Panc1 (cell line): ENCODE measurements around the gene CHCHD6. TPM values are rescaled to one million over a fixed set of nuclear protein-coding genes. Genes with fewer than 3 reads are reported as not detected.
A peak's percentile ranks its signal among the peaks of the same experiment; 100 is the strongest.

Source experiments
- ATAC-seq: fragments of 200-7000 bp; cut with Tn5 transposase; 2 replicates; pipeline ENCODE4 v1.9.1; 2020; ENCODE audit warnings: mild to moderate bottlenecking, moderate library complexity
- BruUV-seq: library from RNA; stranded (reverse); fragments of 400-500 nt; replicated peaks from 2 replicates; lab custom pipeline; 2021; lab: Mats Ljungman, UMichigan
- CTCF ChIA-PET: fragments of 300-600 bp; sonication (Branson Sonifier 250); formaldehyde crosslinking; loops from one replicate; lab custom pipeline; 2022; ENCODE audit warnings: antibody characterized with exemption; lab: Charles Lee
- POLR2A ChIA-PET: fragments of 300-600 bp; sonication (Branson Sonifier 250); formaldehyde crosslinking; loops from one replicate; lab custom pipeline; 2022; ENCODE audit warnings: antibody characterized with exemption; lab: Charles Lee
- DNase-seq: peaks from one replicate; pipeline ENCODE4 v3.0.0-alpha.2; 2010; ENCODE audit warnings: low read depth, low spot score
- H3K27ac ChIP-seq: 2 replicates; pipeline ENCODE4 v1.5.1; 2011; ENCODE audit warnings: mild to moderate bottlenecking, low read length, inconsistent platforms
- H3K27me3 ChIP-seq: fragments of 200-500 bp; sonication (Bioruptor generic); 2 replicates; pipeline ENCODE4 v1.6.0; 2014; ENCODE audit warnings: low read length, inconsistent platforms; ENCODE audit not compliant: control insufficient read depth, insufficient read depth
- H3K36me3 ChIP-seq: fragments of 200-500 bp; sonication (Bioruptor generic); 2 replicates; pipeline ENCODE4 v1.5.1; 2014; ENCODE audit warnings: inconsistent platforms, mild to moderate bottlenecking, low read length, moderate library complexity; ENCODE audit not compliant: control insufficient read depth, insufficient read depth
- H3K4me1 ChIP-seq: 2 replicates; pipeline ENCODE4 v1.5.1; 2011; ENCODE audit warnings: inconsistent platforms, mild to moderate bottlenecking, low read length, moderate library complexity; ENCODE audit not compliant: control insufficient read depth, insufficient read depth
- H3K4me3 ChIP-seq, 2 experiments: 2 replicates each; pipeline ENCODE4 v1.5.1; 2011 to 2012; ENCODE audit warnings: low read depth in 2 of 2, low read length in 2 of 2, mild to moderate bottlenecking in 2 of 2, inconsistent platforms in 1 of 2, moderate library complexity in 1 of 2
- H3K9me3 ChIP-seq: fragments of 200-500 bp; sonication (Bioruptor generic); 2 replicates; pipeline ENCODE4 v1.5.1; 2014; ENCODE audit warnings: low read depth, mild to moderate bottlenecking, inconsistent platforms, low read length, moderate library complexity; ENCODE audit not compliant: control insufficient read depth, insufficient read depth
- POLR2AphosphoS5 ChIP-seq: IDR thresholded peaks from 2 replicates; pipeline ENCODE4 v1.6.1; 2012; ENCODE audit warnings: mild to moderate bottlenecking, low read depth, low read length, moderate library complexity
- SIN3A ChIP-seq: IDR thresholded peaks from 2 replicates; pipeline ENCODE4 v1.6.1; 2012; ENCODE audit warnings: low read depth, mild to moderate bottlenecking, low read length, moderate library complexity, borderline replicate concordance; ENCODE audit not compliant: insufficient read depth
- TCF7L2 ChIP-seq: IDR thresholded peaks from 2 replicates; pipeline ENCODE4 v1.6.1; 2011; ENCODE audit warnings: mild to moderate bottlenecking, low read depth, low read length, inconsistent platforms
- in situ Hi-C: cut with HindIII; loops from 2 replicates; pipeline ENCODE4 v1.10.0; 2016; ENCODE audit warnings: low sequenced_read_pairs, low pct_unique_long_range_greater_than_20kb
- intact Hi-C: fragments of 100-400 bp; cut with micrococcal nuclease; formaldehyde crosslinking; loops from one replicate; pipeline ENCODE4 v1.10.0; 2022; ENCODE audit not compliant: unreplicated experiment
- total RNA-seq: library from RNA; stranded (reverse); gene quantifications from one replicate; pipeline ENCODE4 v1.2.1, GENCODE V29; 2021; ENCODE audit not compliant: unreplicated experiment
- TF ChIP-seq, protein P1 (sequence below), 2 experiments: IDR thresholded peaks; 2 replicates each; pipeline ENCODE4 v1.6.1; 2011 to 2012; ENCODE audit warnings: low read depth in 2 of 2, control low read depth in 1 of 2, low read length in 1 of 2, mild to moderate bottlenecking in 1 of 2, moderate library complexity in 1 of 2; ENCODE audit not compliant: insufficient read depth in 1 of 2
- TF ChIP-seq, protein P2 (sequence below): fragments of 450-650 bp; IDR thresholded peaks from 2 replicates; pipeline ENCODE4 v1.5.1; 2017; ENCODE audit warnings: mild to moderate bottlenecking

Gene CHCHD6
- total RNA-seq, 1 experiment from 2014 or later: 31.5 TPM

DNA sequence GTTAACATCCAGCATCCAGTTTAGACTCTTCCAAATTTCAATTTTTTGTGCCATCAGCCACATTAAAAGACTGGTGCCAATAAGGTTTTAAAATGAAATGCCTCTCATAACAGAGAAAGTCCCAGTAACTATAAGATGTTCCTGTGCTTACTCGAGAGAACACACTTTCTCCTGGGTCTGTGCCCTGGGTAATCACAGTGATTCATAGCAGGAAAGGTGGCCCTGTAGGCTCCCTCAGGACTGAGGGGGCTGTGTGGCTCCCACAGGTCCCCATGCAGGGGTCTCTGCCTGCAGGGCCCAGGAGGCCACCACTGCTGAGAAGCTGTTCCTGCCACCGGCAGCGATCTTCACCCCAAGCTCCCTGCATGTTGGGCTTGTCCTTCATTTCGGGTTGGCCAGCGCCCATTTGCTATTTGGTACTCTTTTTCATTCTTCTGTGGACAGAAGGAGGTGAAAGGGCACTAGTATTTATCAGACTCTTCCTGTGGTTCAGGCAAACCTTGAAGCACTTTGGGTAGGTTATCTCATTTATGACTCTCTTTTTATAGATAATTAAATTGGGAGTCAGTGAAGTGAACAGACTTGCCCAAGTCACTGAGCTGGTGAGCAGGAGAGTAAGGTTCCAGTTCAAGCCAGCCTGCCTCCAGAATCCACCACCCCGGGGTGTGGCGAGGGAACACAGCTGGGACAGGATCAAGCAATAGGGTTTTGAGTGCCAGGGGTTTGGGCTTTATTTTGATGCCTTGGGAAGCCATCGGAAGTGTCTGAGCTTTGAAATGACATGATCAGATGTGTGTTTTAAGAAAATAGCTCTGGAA, 234.7 kb downstream of the CHCHD6 start (continued):
- TF ChIP-seq SIN3A: no peak

DNA sequence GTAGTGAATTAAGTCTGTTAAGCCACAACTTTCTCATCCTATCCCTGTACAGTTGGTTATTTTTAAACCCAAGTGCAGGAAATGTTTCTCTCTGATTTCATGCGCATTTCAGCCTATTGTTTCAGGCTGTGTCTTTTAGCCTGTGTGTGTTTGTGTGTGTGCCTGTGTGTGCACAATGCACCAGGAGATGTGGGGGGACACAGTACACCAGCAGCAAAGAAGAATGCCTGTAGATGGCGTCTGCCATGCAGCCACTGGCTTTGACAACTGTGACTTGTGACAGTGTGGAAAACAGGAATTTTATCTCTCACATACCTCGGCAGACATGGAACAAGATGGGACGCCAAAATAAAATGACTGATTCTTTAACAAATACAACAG, 235.3 kb downstream of the CHCHD6 start:
- POLR2A ChIA-PET: no interaction called here
- no peaks in the 10 kb centered on the region for H3K9me3 ChIP-seq
- intact Hi-C loops (no loop called here), in situ Hi-C loops (no loop called here)
- ATAC-seq (0 out of 2 replicates have a peak, but pooled peaks have one; percentile 53), DNase-seq (no peak)
- no TSS peak for BruUV-seq
- H3K4me3 ChIP-seq: no peak overlapping the region
- CTCF ChIA-PET: no interaction called here
- no peaks in the 10 kb centered on the region for H3K36me3 ChIP-seq
- no peaks in the 10 kb centered on the region for H3K27me3 ChIP-seq
- TF ChIP-seq POLR2AphosphoS5 (no peak), SIN3A (no peak), TCF7L2 (no peak)
- TF ChIP-seq, protein P1, sequence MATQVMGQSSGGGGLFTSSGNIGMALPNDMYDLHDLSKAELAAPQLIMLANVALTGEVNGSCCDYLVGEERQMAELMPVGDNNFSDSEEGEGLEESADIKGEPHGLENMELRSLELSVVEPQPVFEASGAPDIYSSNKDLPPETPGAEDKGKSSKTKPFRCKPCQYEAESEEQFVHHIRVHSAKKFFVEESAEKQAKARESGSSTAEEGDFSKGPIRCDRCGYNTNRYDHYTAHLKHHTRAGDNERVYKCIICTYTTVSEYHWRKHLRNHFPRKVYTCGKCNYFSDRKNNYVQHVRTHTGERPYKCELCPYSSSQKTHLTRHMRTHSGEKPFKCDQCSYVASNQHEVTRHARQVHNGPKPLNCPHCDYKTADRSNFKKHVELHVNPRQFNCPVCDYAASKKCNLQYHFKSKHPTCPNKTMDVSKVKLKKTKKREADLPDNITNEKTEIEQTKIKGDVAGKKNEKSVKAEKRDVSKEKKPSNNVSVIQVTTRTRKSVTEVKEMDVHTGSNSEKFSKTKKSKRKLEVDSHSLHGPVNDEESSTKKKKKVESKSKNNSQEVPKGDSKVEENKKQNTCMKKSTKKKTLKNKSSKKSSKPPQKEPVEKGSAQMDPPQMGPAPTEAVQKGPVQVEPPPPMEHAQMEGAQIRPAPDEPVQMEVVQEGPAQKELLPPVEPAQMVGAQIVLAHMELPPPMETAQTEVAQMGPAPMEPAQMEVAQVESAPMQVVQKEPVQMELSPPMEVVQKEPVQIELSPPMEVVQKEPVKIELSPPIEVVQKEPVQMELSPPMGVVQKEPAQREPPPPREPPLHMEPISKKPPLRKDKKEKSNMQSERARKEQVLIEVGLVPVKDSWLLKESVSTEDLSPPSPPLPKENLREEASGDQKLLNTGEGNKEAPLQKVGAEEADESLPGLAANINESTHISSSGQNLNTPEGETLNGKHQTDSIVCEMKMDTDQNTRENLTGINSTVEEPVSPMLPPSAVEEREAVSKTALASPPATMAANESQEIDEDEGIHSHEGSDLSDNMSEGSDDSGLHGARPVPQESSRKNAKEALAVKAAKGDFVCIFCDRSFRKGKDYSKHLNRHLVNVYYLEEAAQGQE (IDR thresholded peaks at IDR 0.05; ENCODE audit: insufficient read depth in 1 of 2, low read depth in 2 of 2, low read length in 1 of 2): no peak
- TF ChIP-seq, protein P2, sequence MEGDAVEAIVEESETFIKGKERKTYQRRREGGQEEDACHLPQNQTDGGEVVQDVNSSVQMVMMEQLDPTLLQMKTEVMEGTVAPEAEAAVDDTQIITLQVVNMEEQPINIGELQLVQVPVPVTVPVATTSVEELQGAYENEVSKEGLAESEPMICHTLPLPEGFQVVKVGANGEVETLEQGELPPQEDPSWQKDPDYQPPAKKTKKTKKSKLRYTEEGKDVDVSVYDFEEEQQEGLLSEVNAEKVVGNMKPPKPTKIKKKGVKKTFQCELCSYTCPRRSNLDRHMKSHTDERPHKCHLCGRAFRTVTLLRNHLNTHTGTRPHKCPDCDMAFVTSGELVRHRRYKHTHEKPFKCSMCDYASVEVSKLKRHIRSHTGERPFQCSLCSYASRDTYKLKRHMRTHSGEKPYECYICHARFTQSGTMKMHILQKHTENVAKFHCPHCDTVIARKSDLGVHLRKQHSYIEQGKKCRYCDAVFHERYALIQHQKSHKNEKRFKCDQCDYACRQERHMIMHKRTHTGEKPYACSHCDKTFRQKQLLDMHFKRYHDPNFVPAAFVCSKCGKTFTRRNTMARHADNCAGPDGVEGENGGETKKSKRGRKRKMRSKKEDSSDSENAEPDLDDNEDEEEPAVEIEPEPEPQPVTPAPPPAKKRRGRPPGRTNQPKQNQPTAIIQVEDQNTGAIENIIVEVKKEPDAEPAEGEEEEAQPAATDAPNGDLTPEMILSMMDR: no peak; the same call in 1 of the 2 replicates
- peaks cover 13% of the 10 kb centered on the region for H3K4me1 ChIP-seq
- H3K27ac ChIP-seq: peak overlapping the region; percentile 3; the same call in 1 of the 2 replicates

DNA sequence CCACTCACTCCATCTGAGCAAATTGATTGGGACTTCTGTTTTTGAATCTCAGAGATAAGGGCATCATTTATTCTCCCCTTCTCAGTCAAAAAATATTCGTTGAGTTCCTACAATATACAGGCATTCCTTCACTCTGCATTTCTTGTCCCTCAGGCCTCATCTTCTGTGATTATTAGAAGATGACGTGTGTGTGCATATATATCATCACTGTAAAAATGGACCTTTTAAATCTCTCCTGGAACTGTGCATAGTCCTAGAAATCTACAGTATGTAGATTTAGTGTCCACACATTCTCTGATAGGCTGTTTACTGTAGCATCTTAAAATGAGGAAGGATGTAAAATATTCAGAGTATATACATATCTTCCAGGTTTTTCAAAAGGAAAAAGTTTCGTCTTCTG, 235.7 kb downstream of the CHCHD6 start:
- Histone ChIP-seq H3K9me3 (no peaks in the 10 kb centered on the region), H3K36me3 (no peaks in the 10 kb centered on the region), H3K27me3 (no peaks in the 10 kb centered on the region), H3K27ac (no peak overlapping the region), H3K4me1 (peaks cover 13% of the 10 kb centered on the region), H3K4me3 (no peak overlapping the region)
- no TSS peak for BruUV-seq
- ChIA-PET CTCF (no interaction called here), POLR2A (no interaction called here)
- DNase-seq: no peak
- ATAC-seq: no peak
- no peak for TF ChIP-seq POLR2AphosphoS5
- TF ChIP-seq SIN3A: no peak
- TF ChIP-seq, protein P1 (IDR thresholded peaks at IDR 0.05; ENCODE audit: insufficient read depth in 1 of 2, low read depth in 2 of 2, low read length in 1 of 2): no peak
- TF ChIP-seq, protein P2: no peak
- no peak for TF ChIP-seq TCF7L2
- intact Hi-C loops: no loop called here
- in situ Hi-C loops: no loop called here
